ENCODE data around the gene ANKRD62. TPM values are rescaled to one million over a fixed set of nuclear protein-coding genes. Genes with fewer than 3 reads are reported as not detected.
"Not testable (repeated sequence)": the region's sequence is repeated elsewhere in the genome, so short reads cannot be mapped to it uniquely, and the experiment has no call there.

The ANKRD62 gene
- total RNA-seq, 2 experiments from 2014 or later: not detected

- H3K27me3 ChIP-seq (ENCODE audit: control insufficient read depth in 1 of 2, insufficient read depth in 2 of 2, low read length in 2 of 2); intact Hi-C loops (cut with DNase I, micrococcal nuclease); H3K4me3 Mint-ChIP-seq; H3K36me3 Mint-ChIP-seq (ENCODE audit: low read depth); H3K27ac Mint-ChIP-seq; H3K4me1 Mint-ChIP-seq (ENCODE audit: low read depth); H3K27ac ChIP-seq (ENCODE audit: low read depth in 1 of 2, low read length in 2 of 2); H3K36me3 ChIP-seq (ENCODE audit: insufficient read depth, low read length); H3K4me1 ChIP-seq (ENCODE audit: insufficient read depth, low read length); DNase-seq; H3K4me3 ChIP-seq (ENCODE audit: low read length); ATAC-seq (ENCODE audit: poor library complexity); POLR2A ChIA-PET; CTCF ChIA-PET; H3K9me3 ChIP-seq (ENCODE audit: control insufficient read depth in 1 of 2, insufficient read depth in 1 of 2, low read length in 2 of 2); H3K9me3 Mint-ChIP-seq: not testable (repeated sequence)
- peaks cover 13% of the 10 kb centered on the region for H3K27me3 Mint-ChIP-seq
Measured at GRCh38 chr18:12149431-12149830, 55.8 kb downstream of the ANKRD62 start.

- intact Hi-C loops (cut with DNase I, micrococcal nuclease): no loop called here
- no peak overlapping the region for H3K4me3 Mint-ChIP-seq
- ChIA-PET CTCF (no interaction called here), POLR2A (no interaction called here)
- no peaks in the 10 kb centered on the region for H3K36me3 ChIP-seq (ENCODE audit: insufficient read depth, low read length)
- DNase-seq: no peak
- no peak overlapping the region for H3K4me3 ChIP-seq (ENCODE audit: low read length)
- H3K9me3 Mint-ChIP-seq: no peaks in the 10 kb centered on the region
- TF ChIP-seq CTCF (IDR thresholded peaks at IDR 0.05): no peak
- no peak overlapping the region for H3K27ac Mint-ChIP-seq
- H3K4me1 ChIP-seq (ENCODE audit: insufficient read depth, low read length): no peaks in the 10 kb centered on the region
- H3K36me3 Mint-ChIP-seq (ENCODE audit: low read depth): no peaks in the 10 kb centered on the region
- no peaks in the 10 kb centered on the region for H3K9me3 ChIP-seq (ENCODE audit: control insufficient read depth in 1 of 2, insufficient read depth in 1 of 2, low read length in 2 of 2)
- H3K27ac ChIP-seq (ENCODE audit: low read depth in 1 of 2, low read length in 2 of 2): no peak overlapping the region
- ATAC-seq (ENCODE audit: poor library complexity): no peak
- H3K27me3 Mint-ChIP-seq: peaks cover 5% of the 10 kb centered on the region
- no peaks in the 10 kb centered on the region for H3K27me3 ChIP-seq (ENCODE audit: control insufficient read depth in 1 of 2, insufficient read depth in 2 of 2, low read length in 2 of 2)
- H3K4me1 Mint-ChIP-seq (ENCODE audit: low read depth): no peaks in the 10 kb centered on the region
Measured at GRCh38 chr18:12154361-12154760, 60.7 kb downstream of the ANKRD62 start.

DNA sequence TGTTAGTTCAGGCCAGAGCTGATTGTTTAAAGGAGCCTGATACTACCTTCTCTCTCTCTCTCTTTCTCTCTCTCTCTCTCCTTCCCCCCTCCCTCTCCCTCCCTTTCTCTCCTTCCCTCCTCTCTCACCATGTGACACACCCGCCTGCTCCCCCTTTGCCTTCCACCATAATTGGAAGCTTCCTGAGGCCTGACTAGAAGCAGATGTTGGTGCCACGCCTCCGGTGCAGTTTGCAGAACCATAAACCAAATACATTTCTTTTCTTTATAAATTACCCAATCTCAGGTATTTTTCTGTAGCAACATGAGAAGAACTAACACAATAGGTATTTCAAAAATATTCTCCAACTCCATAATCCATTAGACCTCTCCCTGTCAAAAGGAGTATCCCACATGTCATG lies 62.4 kb downstream of the ANKRD62 start:
- intact Hi-C loops (cut with DNase I, micrococcal nuclease): no loop called here
- no peak overlapping the region for H3K27ac Mint-ChIP-seq
- Histone ChIP-seq H3K4me3 (ENCODE audit: low read length) (no peak overlapping the region), H3K9me3 (ENCODE audit: control insufficient read depth in 1 of 2, insufficient read depth in 1 of 2, low read length in 2 of 2) (no peaks in the 10 kb centered on the region), H3K27me3 (ENCODE audit: control insufficient read depth in 1 of 2, insufficient read depth in 2 of 2, low read length in 2 of 2) (no peaks in the 10 kb centered on the region), H3K27ac (ENCODE audit: low read depth in 1 of 2, low read length in 2 of 2) (no peak overlapping the region), H3K36me3 (ENCODE audit: insufficient read depth, low read length) (no peaks in the 10 kb centered on the region), H3K4me1 (ENCODE audit: insufficient read depth, low read length) (no peaks in the 10 kb centered on the region)
- TF ChIP-seq CTCF (IDR thresholded peaks at IDR 0.05): no peak
- no peaks in the 10 kb centered on the region for H3K36me3 Mint-ChIP-seq (ENCODE audit: low read depth)
- no peaks in the 10 kb centered on the region for H3K4me1 Mint-ChIP-seq (ENCODE audit: low read depth)
- CTCF ChIA-PET: no interaction called here
- ATAC-seq (ENCODE audit: poor library complexity): no peak
- no peaks in the 10 kb centered on the region for H3K9me3 Mint-ChIP-seq
- no peak for DNase-seq
- peaks cover 5% of the 10 kb centered on the region for H3K27me3 Mint-ChIP-seq
- POLR2A ChIA-PET: no interaction called here
- no peak overlapping the region for H3K4me3 Mint-ChIP-seq

DNA sequence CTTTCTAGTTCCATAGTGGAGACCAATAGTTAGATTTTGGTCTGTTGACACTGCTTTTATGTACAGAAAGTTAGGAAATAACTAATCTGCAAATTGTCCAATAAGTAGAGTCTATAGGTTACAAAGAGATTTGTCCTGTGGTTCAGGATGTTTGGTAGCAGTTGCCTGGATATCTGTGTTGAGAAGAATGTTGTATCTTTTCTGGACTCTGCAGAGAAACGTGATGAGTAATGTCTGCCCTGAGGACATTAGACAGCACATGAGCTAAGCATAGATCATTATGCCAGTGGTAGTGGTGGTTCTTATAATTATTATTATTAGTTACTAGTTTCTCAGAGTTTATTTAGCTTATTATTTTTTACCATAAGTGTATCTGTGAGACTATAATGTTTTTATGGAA lies 65.8 kb downstream of the ANKRD62 start:
- no peak overlapping the region for H3K4me3 ChIP-seq (ENCODE audit: low read length)

More for the DNA sequence above, 65.8 kb downstream of the ANKRD62 start:
- H3K36me3 Mint-ChIP-seq (ENCODE audit: low read depth): no peaks in the 10 kb centered on the region
- H3K4me3 Mint-ChIP-seq: no peak overlapping the region
- CTCF ChIA-PET: no interaction called here
- no peak for DNase-seq
- no peaks in the 10 kb centered on the region for H3K9me3 Mint-ChIP-seq
- Histone ChIP-seq H3K27ac (ENCODE audit: low read depth in 1 of 2, low read length in 2 of 2) (no peak overlapping the region), H3K4me1 (ENCODE audit: insufficient read depth, low read length) (no peaks in the 10 kb centered on the region), H3K27me3 (ENCODE audit: control insufficient read depth in 1 of 2, insufficient read depth in 2 of 2, low read length in 2 of 2) (no peaks in the 10 kb centered on the region), H3K9me3 (ENCODE audit: control insufficient read depth in 1 of 2, insufficient read depth in 1 of 2, low read length in 2 of 2) (no peaks in the 10 kb centered on the region), H3K36me3 (ENCODE audit: insufficient read depth, low read length) (no peaks in the 10 kb centered on the region)
- no peaks in the 10 kb centered on the region for H3K4me1 Mint-ChIP-seq (ENCODE audit: low read depth)
- no peak for ATAC-seq (ENCODE audit: poor library complexity)
- no peak for TF ChIP-seq CTCF (IDR thresholded peaks at IDR 0.05)
- POLR2A ChIA-PET: no interaction called here
- H3K27ac Mint-ChIP-seq: no peak overlapping the region
- intact Hi-C loops (cut with DNase I, micrococcal nuclease): no loop called here
- peaks cover 6% of the 10 kb centered on the region for H3K27me3 Mint-ChIP-seq

All from CD4-positive, alpha-beta T cell (primary cell).